Measurements from ENCODE around the gene CD2AP. TPM values are rescaled to one million over a fixed set of nuclear protein-coding genes. Genes with fewer than 3 reads are reported as not detected.
"Not testable (repeated sequence)": the region's sequence is repeated elsewhere in the genome, so short reads cannot be mapped to it uniquely, and the experiment has no call there.

The CD2AP gene
- total RNA-seq, 1 donor = 30.4 TPM

GRCh38 chr6:47479874-47480273, 2.3 kb downstream of the CD2AP start:
- H3K27me3 ChIP-seq (ENCODE audit: insufficient read depth, low read length) = no peaks in the 10 kb centered on the region
- H2AFZ ChIP-seq (ENCODE audit: low read length) = no peak overlapping the region
- no peak overlapping the region for H3K27ac ChIP-seq (ENCODE audit: low read depth, low read length)
- H3K4me3 ChIP-seq (ENCODE audit: insufficient read depth, low read length) = no peak overlapping the region
- peak overlapping the region; percentile 92 for H3K4me2 ChIP-seq (ENCODE audit: insufficient read depth, low read length)
- H4K20me1 ChIP-seq (ENCODE audit: insufficient read depth, low read length) = peaks cover 8% of the 10 kb centered on the region
- H3K4me1 ChIP-seq (ENCODE audit: insufficient read depth, low read length) = peaks cover 23% of the 10 kb centered on the region
- TF ChIP-seq CTCF (IDR thresholded peaks at IDR 0.05; ENCODE audit: extremely low read depth, low read depth, low read length) = no peak
- H3K79me2 ChIP-seq (ENCODE audit: insufficient read depth, low read length) = peaks cover 54% of the 10 kb centered on the region
- no peaks in the 10 kb centered on the region for H3K36me3 ChIP-seq (ENCODE audit: insufficient read depth, low read length)
- H3K9me3 ChIP-seq (ENCODE audit: low read depth, low read length) = no peaks in the 10 kb centered on the region
- no peak for DNase-seq (ENCODE audit: insufficient read length, low spot score, missing footprints)

GRCh38 chr6:47481213-47481612, 3.6 kb downstream of the CD2AP start:
- peaks cover 63% of the 10 kb centered on the region for H3K79me2 ChIP-seq (ENCODE audit: insufficient read depth, low read length)
- H3K27me3 ChIP-seq (ENCODE audit: insufficient read depth, low read length); H3K4me3 ChIP-seq (ENCODE audit: insufficient read depth, low read length); H3K9me3 ChIP-seq (ENCODE audit: low read depth, low read length); H3K36me3 ChIP-seq (ENCODE audit: insufficient read depth, low read length); DNase-seq (ENCODE audit: insufficient read length, low spot score, missing footprints); H3K27ac ChIP-seq (ENCODE audit: low read depth, low read length); H3K4me2 ChIP-seq (ENCODE audit: insufficient read depth, low read length); H2AFZ ChIP-seq (ENCODE audit: low read length): not testable (repeated sequence)
- H4K20me1 ChIP-seq (ENCODE audit: insufficient read depth, low read length) = peaks cover 10% of the 10 kb centered on the region
- H3K4me1 ChIP-seq (ENCODE audit: insufficient read depth, low read length) = peaks cover 26% of the 10 kb centered on the region

GRCh38 chr6:47481806-47482205, 4.2 kb downstream of the CD2AP start:
- Histone ChIP-seq H3K27ac (ENCODE audit: low read depth, low read length) (no peak overlapping the region), H3K36me3 (ENCODE audit: insufficient read depth, low read length) (no peaks in the 10 kb centered on the region), H4K20me1 (ENCODE audit: insufficient read depth, low read length) (peaks cover 10% of the 10 kb centered on the region), H3K9me3 (ENCODE audit: low read depth, low read length) (no peaks in the 10 kb centered on the region), H3K4me3 (ENCODE audit: insufficient read depth, low read length) (no peak overlapping the region), H2AFZ (ENCODE audit: low read length) (no peak overlapping the region), H3K79me2 (ENCODE audit: insufficient read depth, low read length) (peaks cover 69% of the 10 kb centered on the region), H3K4me2 (ENCODE audit: insufficient read depth, low read length) (no peak overlapping the region), H3K4me1 (ENCODE audit: insufficient read depth, low read length) (peaks cover 26% of the 10 kb centered on the region), H3K27me3 (ENCODE audit: insufficient read depth, low read length) (no peaks in the 10 kb centered on the region)
- no peak for TF ChIP-seq CTCF (IDR thresholded peaks at IDR 0.05; ENCODE audit: extremely low read depth, low read depth, low read length)
- no peak for DNase-seq (ENCODE audit: insufficient read length, low spot score, missing footprints)

- Histone ChIP-seq H3K27me3 (ENCODE audit: insufficient read depth, low read length) (no peaks in the 10 kb centered on the region), H3K79me2 (ENCODE audit: insufficient read depth, low read length) (peaks cover 74% of the 10 kb centered on the region), H3K27ac (ENCODE audit: low read depth, low read length) (peak overlapping the region; percentile 83), H2AFZ (ENCODE audit: low read length) (no peak overlapping the region), H3K4me2 (ENCODE audit: insufficient read depth, low read length) (peak overlapping the region; percentile 70), H3K4me1 (ENCODE audit: insufficient read depth, low read length) (peaks cover 26% of the 10 kb centered on the region), H4K20me1 (ENCODE audit: insufficient read depth, low read length) (peaks cover 10% of the 10 kb centered on the region), H3K36me3 (ENCODE audit: insufficient read depth, low read length) (no peaks in the 10 kb centered on the region), H3K4me3 (ENCODE audit: insufficient read depth, low read length) (no peak overlapping the region), H3K9me3 (ENCODE audit: low read depth, low read length) (no peaks in the 10 kb centered on the region)
- no peak for DNase-seq (ENCODE audit: insufficient read length, low spot score, missing footprints)
- TF ChIP-seq CTCF (IDR thresholded peaks at IDR 0.05; ENCODE audit: extremely low read depth, low read depth, low read length) = no peak
Measured at GRCh38 chr6:47483516-47483852, 5.9 kb downstream of the CD2AP start.
